ENCODE measurements around the gene LHFPL4.

LHFPL4 gene

DNA sequence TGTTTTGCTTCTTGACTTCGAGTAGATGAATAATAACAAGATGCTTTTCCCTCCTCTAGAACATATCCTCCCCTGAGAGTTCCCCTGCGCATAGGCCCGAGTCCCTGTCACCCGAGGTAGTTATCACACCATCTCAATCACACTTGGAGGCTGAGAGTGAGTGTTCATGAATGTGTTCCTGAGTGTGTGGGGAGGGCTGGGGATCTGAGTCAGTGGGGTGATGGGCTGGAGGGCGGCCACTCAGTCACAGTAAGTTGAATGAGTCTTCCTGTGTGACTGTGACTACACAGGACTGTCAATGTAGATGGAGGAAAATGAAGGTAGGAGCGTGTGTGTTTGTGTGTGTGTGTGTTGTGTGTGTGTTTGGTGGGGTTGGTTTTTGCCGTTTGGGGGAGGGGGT lies 85.2 kb downstream of the LHFPL4 start:
- DNase-seq: no peak

DNA sequence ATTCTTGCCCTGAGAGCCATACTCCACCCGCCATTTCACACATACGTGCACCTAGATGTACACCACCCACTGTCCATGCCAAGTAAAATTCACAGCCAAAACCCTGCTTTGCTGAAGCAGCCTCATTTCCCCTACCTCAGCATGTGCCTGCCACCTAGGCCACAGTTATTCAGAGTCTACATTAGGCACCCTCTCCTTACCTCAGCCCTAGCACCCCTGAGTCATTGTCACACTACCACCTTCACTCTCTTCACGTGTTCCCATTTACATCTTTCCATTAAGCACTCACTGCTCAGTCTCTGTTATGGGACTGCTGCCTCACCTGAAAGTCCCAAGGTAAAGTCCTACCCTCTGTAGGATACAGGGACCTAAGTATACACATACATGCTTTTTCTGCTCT lies 86.2 kb downstream of the LHFPL4 start:
- no peak for DNase-seq

DNA sequence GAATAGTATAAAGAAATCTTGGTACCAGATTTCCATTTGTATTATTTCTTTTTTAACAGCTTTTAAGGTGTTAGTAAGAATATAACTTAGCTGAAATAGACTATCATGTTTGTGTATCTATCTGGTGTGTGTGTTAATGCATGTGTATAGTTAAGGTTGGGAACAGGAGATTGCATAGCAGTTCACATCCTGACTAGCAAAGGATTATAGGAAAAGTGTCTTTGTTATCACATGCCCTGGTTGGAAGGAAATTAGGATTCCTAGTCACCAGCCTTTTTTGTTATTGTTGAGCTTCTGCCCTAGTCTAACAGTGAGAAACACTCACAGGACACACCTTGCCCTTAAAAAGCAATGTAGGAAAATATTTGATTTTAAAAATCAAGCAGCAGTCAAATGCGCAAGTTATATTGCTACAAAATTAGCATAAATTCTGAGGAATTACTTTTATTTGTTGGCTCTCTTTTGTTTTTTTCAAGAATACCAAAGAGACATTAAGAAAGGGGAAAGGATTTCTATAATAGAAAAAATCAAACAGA lies 98.0 kb downstream of the LHFPL4 start:
- DNase-seq: no peak

DNA sequence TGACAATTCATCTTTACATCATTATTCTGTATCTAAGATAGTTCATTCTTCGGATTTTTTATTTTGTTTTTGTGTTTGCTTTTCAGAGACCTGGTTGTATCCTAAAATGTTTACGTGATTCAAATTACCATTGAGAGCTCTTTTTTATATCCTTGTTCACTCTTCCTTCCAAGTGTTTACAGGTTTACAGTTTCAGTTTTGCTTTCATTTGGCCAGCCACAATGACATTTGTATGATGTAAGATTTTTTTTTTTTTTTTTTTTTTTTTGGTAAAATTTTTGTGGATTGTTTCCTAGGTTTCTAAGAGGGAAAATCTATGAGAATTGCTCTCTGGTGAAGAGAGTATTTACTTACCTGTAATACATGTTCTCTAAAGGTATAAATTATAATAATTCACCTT lies 101.2 kb downstream of the LHFPL4 start:
- DNase-seq: no peak

DNA sequence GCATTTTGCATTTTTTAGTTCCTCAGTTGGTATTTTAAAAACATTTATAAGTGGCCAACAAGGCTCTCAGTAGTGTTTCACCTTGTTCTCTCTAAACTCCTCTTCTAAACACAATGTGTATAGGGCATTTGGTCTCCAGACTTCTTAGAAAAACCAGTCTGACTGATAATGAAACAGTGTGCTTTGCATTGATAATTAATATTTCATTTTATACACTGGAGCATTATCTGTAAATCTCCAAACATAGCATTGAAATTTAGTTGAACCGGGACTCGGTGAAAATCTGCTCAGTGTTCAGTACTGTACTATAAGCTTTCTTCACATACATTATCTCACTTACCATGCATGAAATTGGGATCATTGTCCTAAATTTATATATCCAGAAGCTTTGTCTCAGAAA lies 102.6 kb downstream of the LHFPL4 start:
- DNase-seq: no peak

DNA sequence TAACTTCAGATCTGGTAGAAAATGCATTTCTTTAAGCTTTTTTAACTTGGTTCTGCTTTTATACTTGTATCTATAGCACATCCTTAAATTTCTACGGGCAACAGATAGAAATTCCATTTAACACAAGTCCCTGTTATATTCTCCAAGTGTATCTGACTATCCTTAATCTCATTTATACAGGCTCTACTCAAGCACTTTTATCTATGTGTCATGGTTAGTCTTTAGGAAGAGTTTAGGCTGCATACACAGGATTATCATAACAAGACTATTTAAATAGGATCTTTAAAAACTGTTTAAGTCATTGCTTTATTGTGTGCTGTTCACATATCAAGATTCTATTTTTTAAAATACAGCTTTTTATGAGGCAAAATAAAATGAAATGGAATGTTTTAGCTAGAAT lies 103.5 kb downstream of the LHFPL4 start:
- no peak for DNase-seq

DNA sequence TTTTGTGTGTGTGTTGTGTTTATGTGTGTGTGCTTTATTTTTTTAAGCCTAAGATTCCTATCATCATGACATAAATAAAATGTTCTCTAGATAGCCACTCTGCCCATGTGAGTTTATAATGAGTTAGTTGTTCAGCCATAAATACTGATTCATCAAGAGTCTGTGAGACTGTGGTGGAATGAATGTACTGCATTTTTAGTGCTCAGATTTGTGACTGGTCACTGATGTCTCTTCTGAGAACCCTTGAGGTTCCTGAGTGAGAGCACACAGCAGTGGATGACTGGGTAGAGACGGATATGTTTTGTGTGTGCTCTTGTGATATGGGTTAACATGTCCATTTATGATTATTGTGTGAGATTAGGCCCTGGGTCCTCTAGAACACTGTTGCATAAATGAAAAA lies 105.0 kb downstream of the LHFPL4 start:
- DNase-seq: no peak
